ENCODE data around the gene RHOG. TPM values are rescaled to one million over a fixed set of nuclear protein-coding genes. Genes with fewer than 3 reads are reported as not detected.

Gene RHOG
- total RNA-seq, 1 experiment from 2014 or later, result 26.4 TPM

GRCh38 chr11:3880724-3881123, 40.0 kb upstream of the RHOG start:
- H3K27me3 ChIP-seq (ENCODE audit: insufficient read depth, low read length), result no peaks in the 10 kb centered on the region; the same call in 1 of the 2 replicates
- H2AFZ ChIP-seq (ENCODE audit: low read length), result no peak overlapping the region
- H4K5ac ChIP-seq (ENCODE audit: insufficient read length, low read depth, low read length), result no peak overlapping the region
- no peak overlapping the region for H2AK5ac ChIP-seq (ENCODE audit: insufficient read length, low read length)
- no peak overlapping the region for H3K9ac ChIP-seq (ENCODE audit: extremely low read depth, insufficient read length, low read length)
- H2BK20ac ChIP-seq (ENCODE audit: low read depth, low read length, poor library complexity, severe bottlenecking), result no peak overlapping the region
- peak overlapping the region in 1 of 3 experiments; percentile 89; a peak in 2 of 7 replicates for H3K27ac Mint-ChIP-seq
- H3K4me1 Mint-ChIP-seq, result peaks cover 16 to 19% of the 10 kb centered on the region in 2 experiments
- H3T11ph ChIP-seq (ENCODE audit: low read length), result no peak overlapping the region
- no peak overlapping the region for H3K23ac ChIP-seq (ENCODE audit: insufficient read length, low read depth, low read length)
- no peaks in the 10 kb centered on the region for H3K79me1 ChIP-seq (ENCODE audit: insufficient read depth, low read depth, low read length, poor library complexity, severe bottlenecking)
- H3K14ac ChIP-seq (ENCODE audit: insufficient read depth, low read length), result no peak overlapping the region
- no peaks in the 10 kb centered on the region for H3K79me2 ChIP-seq (ENCODE audit: insufficient read depth, low read length)
- no peak overlapping the region for H2BK120ac ChIP-seq (ENCODE audit: low read depth, low read length, poor library complexity, severe bottlenecking)
- H3K4me3 Mint-ChIP-seq, result no peak overlapping the region
- H3K23me2 ChIP-seq (ENCODE audit: insufficient read length, low read depth, low read length, poor library complexity, severe bottlenecking), result no peaks in the 10 kb centered on the region
- H3K4me2 ChIP-seq (ENCODE audit: insufficient read depth, insufficient read length, low read length), result no peak overlapping the region
- no peak overlapping the region for H3K18ac ChIP-seq (ENCODE audit: insufficient read length, low read depth, low read length)
- no peak for TF ChIP-seq CTCF (conservative IDR thresholded peaks at IDR 0.05)
- H3K9me3 Mint-ChIP-seq, result no peaks in the 10 kb centered on the region
- H3K4ac ChIP-seq (ENCODE audit: low read depth, low read length), result no peak overlapping the region
- WGBS (ENCODE audit: extremely low coverage, insufficient read length, low lambda C conversion rate), result no CpG with 5 or more reads among the region's 3 CpGs
- no peaks in the 10 kb centered on the region for H3K36me3 Mint-ChIP-seq (ENCODE audit: insufficient read depth in 1 of 3, low read depth in 3 of 3)
- no peak overlapping the region for H4K8ac ChIP-seq (replicated peaks; ENCODE audit: insufficient read length, low read depth, low read length)
- H2BK15ac ChIP-seq (ENCODE audit: low read depth, low read length), result no peak overlapping the region
- no peaks in the 10 kb centered on the region for H3K27me3 Mint-ChIP-seq (ENCODE audit: low read depth)
- H2BK12ac ChIP-seq (ENCODE audit: insufficient read length, low read depth, low read length), result no peak overlapping the region
- H3K56ac ChIP-seq (ENCODE audit: insufficient read length, low read depth, low read length), result no peak overlapping the region
- no peaks in the 10 kb centered on the region for H4K20me1 ChIP-seq (ENCODE audit: control insufficient read depth, insufficient read depth, insufficient read length)
- H3K4me1 ChIP-seq (ENCODE audit: insufficient read depth, low read length), result no peaks in the 10 kb centered on the region
- no peak overlapping the region for H2BK5ac ChIP-seq (ENCODE audit: insufficient read length, low read length)
- no peak overlapping the region for H4K91ac ChIP-seq (ENCODE audit: insufficient read length, low read depth, low read length)
- no peak overlapping the region for H3K27ac ChIP-seq (ENCODE audit: insufficient read length, low read depth, low read length)
- no peaks in the 10 kb centered on the region for H3K9me3 ChIP-seq (ENCODE audit: control insufficient read depth, low read depth, low read length)
- no peak for DNase-seq

All from H9 (cell line).